MCF 10A (cell line): ENCODE data around the gene FARS2. TPM values are rescaled to one million over a fixed set of nuclear protein-coding genes. Genes with fewer than 3 reads are reported as not detected.

ENCODE experiments used
- BruUV-seq: library from RNA; stranded (reverse); fragments of 400-500 nt; replicated peaks from 2 replicates; lab custom pipeline; 2021; lab: Mats Ljungman, UMichigan
- CTCF ChIA-PET: fragments of 300-600 bp; sonication (Branson Sonifier 250); formaldehyde crosslinking; extraction: SDS; loops from one replicate; lab custom pipeline; 2021; ENCODE audit warnings: antibody characterized with exemption, inconsistent platforms; lab: Yijun Ruan, JAX
- POLR2A ChIA-PET: fragments of 300-600, 350-650 bp; sonication (Branson Sonifier 250); formaldehyde crosslinking; extraction: SDS; loops from one replicate; lab custom pipeline; 2020; ENCODE audit warnings: antibody characterized with exemption, inconsistent platforms; lab: Yijun Ruan, JAX
- DNase-seq: peaks from one replicate; pipeline ENCODE4 v3.0.0-alpha.2; 2018; ENCODE audit not compliant: unreplicated experiment
- H3K27ac Mint-ChIP-seq: one replicate; pipeline ENCODE4 v1.8.0; 2022; ENCODE audit warnings: mild to moderate bottlenecking, low read depth, mixed read lengths; ENCODE audit not compliant: unreplicated experiment
- H3K27me3 Mint-ChIP-seq: one replicate; pipeline ENCODE4 v1.8.0; 2022; ENCODE audit warnings: mixed read lengths; ENCODE audit not compliant: insufficient read depth, unreplicated experiment
- H3K36me3 Mint-ChIP-seq: one replicate; pipeline ENCODE4 v1.8.0; 2022; ENCODE audit warnings: mild to moderate bottlenecking, moderate library complexity, mixed read lengths; ENCODE audit not compliant: insufficient read depth, unreplicated experiment
- H3K4me1 Mint-ChIP-seq: one replicate; pipeline ENCODE4 v1.8.0; 2022; ENCODE audit warnings: mixed read lengths; ENCODE audit not compliant: insufficient read depth, unreplicated experiment
- H3K4me3 Mint-ChIP-seq: one replicate; pipeline ENCODE4 v1.8.0; 2022; ENCODE audit warnings: mild to moderate bottlenecking, moderate library complexity, mixed read lengths; ENCODE audit not compliant: unreplicated experiment
- H3K9me3 Mint-ChIP-seq: one replicate; pipeline ENCODE4 v1.8.0; 2022; ENCODE audit warnings: mixed read lengths; ENCODE audit not compliant: unreplicated experiment
- intact Hi-C: fragments of 100-400 bp; cut with micrococcal nuclease; formaldehyde crosslinking; loops from 2 replicates; pipeline ENCODE4 v1.14.1; 2022
- total RNA-seq: library from RNA; stranded (reverse); gene quantifications from 2 replicates; pipeline ENCODE4 v1.2.3, GENCODE V29; 2022
- TF ChIP-seq, protein P1 (sequence below): fragments of 200-600 bp; IDR thresholded peaks from one replicate; pipeline ENCODE4 v1.8.0; 2022; ENCODE audit warnings: antibody characterized with exemption, mild to moderate bottlenecking; ENCODE audit not compliant: unreplicated experiment

FARS2 gene
- total RNA-seq, 1 experiment from 2014 or later = 18.2 TPM

DNA sequence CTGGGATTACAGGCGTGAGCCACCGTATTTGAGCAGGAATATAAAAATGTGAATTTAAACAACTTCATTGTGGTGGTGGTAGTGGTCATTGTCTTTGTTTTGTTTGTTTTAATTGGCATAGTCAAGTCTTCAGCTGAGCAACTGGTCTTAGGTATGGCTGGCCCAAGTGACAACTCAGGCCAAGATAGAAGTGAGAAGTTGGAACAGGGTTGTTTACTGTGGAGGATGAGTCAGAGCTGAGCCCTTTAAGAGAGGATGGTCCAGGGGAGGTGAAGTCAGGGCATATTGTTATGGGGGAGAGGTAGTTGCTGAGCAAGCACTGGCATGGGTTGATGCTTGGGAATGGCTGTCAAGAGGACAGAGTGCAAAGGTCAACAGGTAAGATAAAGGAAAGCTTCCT is 308.2 kb downstream of the FARS2 start:
- ChIA-PET POLR2A (interaction anchor here (0.6 kb wide), 1 partner anchor 47 kb away, joined by 3 read pairs; no protein-coding TSS in a partner anchor), CTCF (no interaction called here)
- H3K27ac Mint-ChIP-seq = no peak overlapping the region
- no TSS peak for BruUV-seq
- no peaks in the 10 kb centered on the region for H3K27me3 Mint-ChIP-seq
- peaks cover 7% of the 10 kb centered on the region for H3K36me3 Mint-ChIP-seq
- no peaks in the 10 kb centered on the region for H3K4me1 Mint-ChIP-seq
- intact Hi-C loops = no loop called here
- DNase-seq = peak; percentile 22
- no peak overlapping the region for H3K4me3 Mint-ChIP-seq
- H3K9me3 Mint-ChIP-seq = no peaks in the 10 kb centered on the region
- TF ChIP-seq, protein P1, sequence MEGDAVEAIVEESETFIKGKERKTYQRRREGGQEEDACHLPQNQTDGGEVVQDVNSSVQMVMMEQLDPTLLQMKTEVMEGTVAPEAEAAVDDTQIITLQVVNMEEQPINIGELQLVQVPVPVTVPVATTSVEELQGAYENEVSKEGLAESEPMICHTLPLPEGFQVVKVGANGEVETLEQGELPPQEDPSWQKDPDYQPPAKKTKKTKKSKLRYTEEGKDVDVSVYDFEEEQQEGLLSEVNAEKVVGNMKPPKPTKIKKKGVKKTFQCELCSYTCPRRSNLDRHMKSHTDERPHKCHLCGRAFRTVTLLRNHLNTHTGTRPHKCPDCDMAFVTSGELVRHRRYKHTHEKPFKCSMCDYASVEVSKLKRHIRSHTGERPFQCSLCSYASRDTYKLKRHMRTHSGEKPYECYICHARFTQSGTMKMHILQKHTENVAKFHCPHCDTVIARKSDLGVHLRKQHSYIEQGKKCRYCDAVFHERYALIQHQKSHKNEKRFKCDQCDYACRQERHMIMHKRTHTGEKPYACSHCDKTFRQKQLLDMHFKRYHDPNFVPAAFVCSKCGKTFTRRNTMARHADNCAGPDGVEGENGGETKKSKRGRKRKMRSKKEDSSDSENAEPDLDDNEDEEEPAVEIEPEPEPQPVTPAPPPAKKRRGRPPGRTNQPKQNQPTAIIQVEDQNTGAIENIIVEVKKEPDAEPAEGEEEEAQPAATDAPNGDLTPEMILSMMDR = no peak

DNA sequence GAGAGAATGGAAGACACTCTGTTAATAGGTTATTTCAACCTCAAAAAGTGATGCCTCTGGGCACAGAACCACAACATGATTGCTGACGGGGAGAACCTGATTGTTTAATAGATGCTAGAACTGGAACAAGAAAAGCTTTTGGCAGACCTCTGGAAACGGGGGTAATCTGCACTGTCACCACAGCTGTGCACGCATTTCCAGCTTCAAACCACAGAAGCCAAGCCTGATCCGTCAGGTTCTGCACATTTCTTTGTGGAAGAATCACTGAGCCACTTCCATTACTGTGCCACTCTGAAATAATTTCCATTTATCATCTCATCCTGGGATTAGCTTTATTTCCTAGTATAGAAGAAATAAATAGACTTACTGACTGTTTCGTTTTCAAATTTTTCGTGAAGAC is 309.3 kb downstream of the FARS2 start:
- Mint-ChIP-seq H3K27me3 (no peaks in the 10 kb centered on the region), H3K36me3 (peaks cover 7% of the 10 kb centered on the region), H3K4me1 (no peaks in the 10 kb centered on the region), H3K27ac (no peak overlapping the region), H3K9me3 (no peaks in the 10 kb centered on the region), H3K4me3 (no peak overlapping the region)
- CTCF ChIA-PET = no interaction called here
- no TSS peak for BruUV-seq
- TF ChIP-seq, protein P1 = no peak
- intact Hi-C loops = no loop called here
- no peak for DNase-seq
- POLR2A ChIA-PET = no interaction called here

DNA sequence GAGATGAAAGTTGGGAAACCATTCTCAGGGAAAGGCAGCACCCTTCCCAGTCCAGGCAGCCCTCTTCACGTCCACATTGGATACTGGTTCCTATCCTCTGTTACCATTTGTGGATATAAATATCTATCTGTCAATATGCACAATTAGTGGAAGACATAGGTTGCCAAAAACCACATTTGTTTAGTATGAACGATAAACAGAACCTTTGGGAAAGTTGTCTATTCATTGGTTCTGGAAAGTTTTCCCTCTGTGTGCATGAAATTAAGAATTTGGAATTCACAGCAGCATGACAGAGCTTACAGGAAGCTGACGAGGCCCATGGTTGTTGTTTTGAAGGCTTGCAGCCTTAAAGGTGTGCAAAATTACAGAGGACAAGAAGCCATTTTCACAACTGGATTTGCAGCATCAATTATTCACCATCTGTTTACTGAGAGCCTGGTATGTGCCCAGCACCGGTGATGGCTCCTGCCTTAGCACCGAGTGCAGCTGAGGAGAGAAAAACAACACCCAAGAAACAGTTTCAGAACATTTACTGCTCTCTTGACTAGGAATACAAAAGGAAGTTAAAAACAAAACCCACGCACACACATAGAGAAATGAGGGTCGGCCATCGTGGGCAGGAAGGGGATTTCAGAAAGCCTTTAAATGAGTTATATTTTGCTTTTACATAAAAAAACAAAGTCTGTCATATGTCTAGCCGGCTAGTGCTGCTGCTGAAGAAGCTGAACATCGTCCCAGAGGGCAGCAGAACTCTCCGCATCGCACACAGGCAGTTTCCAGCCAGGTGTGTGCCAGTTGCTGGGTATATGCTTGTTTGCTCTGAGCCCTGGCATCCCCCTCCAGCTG is 319.6 kb downstream of the FARS2 start:
- Mint-ChIP-seq H3K9me3 (peaks cover under 1% of the 10 kb centered on the region), H3K27ac (no peak overlapping the region), H3K4me1 (no peaks in the 10 kb centered on the region), H3K27me3 (no peaks in the 10 kb centered on the region), H3K36me3 (no peaks in the 10 kb centered on the region), H3K4me3 (no peak overlapping the region)
- ChIA-PET POLR2A (interaction anchor here (0.6 kb wide), 1 partner anchor 1696 kb away, joined by 3 read pairs; no protein-coding TSS in a partner anchor), CTCF (interaction anchor here (0.6 kb wide), 1 partner anchor 58 kb away, joined by 3 read pairs; no protein-coding TSS in a partner anchor)
- DNase-seq = no peak
- TF ChIP-seq, protein P1 = no peak
- no TSS peak for BruUV-seq
- intact Hi-C loops = loop anchor here (2.0 kb wide), 1 partner anchor 78 kb away; no protein-coding TSS in a partner anchor

DNA sequence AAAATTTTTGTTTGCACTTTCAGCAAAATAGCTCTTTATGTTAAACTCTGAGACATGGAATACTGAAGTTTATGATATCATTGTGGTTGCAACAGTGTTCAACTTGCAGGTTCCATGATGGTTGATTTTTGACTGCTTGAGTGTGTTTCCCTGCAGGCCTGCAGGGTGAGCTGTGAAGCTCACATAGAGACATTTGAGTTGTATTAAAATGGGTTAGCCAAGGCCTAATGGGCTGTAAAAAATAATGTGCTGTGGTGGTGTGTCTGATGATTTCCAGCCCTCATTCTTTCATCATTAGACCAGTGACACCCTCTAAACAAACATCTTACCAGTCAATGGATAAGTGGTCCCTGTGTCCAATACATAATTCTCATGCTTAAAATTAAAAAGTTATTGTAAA is 321.4 kb downstream of the FARS2 start:
- BruUV-seq = no TSS peak
- CTCF ChIA-PET = no interaction called here
- intact Hi-C loops = no loop called here
- Mint-ChIP-seq H3K27me3 (no peaks in the 10 kb centered on the region), H3K4me3 (no peak overlapping the region), H3K36me3 (no peaks in the 10 kb centered on the region), H3K4me1 (no peaks in the 10 kb centered on the region), H3K9me3 (peaks cover 6% of the 10 kb centered on the region), H3K27ac (no peak overlapping the region)
- TF ChIP-seq, protein P1 = no peak
- no peak for DNase-seq
- POLR2A ChIA-PET = no interaction called here
